Measurements from ENCODE around the gene FYCO1. TPM values are rescaled to one million over a fixed set of nuclear protein-coding genes. Genes with fewer than 3 reads are reported as not detected.

The FYCO1 gene
- total RNA-seq, 4 donors from 2014 or later = 45.3 to 64.5 (median 53.7) TPM

- DNase-seq (ENCODE audit: low spot score in 2 of 2) = peak in 1 of 2 donors; percentile 41
- no peaks in the 10 kb centered on the region for H3K27me3 ChIP-seq
- TF ChIP-seq POLR2A (IDR thresholded peaks at IDR 0.05) (no peak), EP300 (IDR thresholded peaks at IDR 0.05) (no peak), POLR2AphosphoS5 (IDR thresholded peaks at IDR 0.05) (no peak)
- TF ChIP-seq, protein P1, sequence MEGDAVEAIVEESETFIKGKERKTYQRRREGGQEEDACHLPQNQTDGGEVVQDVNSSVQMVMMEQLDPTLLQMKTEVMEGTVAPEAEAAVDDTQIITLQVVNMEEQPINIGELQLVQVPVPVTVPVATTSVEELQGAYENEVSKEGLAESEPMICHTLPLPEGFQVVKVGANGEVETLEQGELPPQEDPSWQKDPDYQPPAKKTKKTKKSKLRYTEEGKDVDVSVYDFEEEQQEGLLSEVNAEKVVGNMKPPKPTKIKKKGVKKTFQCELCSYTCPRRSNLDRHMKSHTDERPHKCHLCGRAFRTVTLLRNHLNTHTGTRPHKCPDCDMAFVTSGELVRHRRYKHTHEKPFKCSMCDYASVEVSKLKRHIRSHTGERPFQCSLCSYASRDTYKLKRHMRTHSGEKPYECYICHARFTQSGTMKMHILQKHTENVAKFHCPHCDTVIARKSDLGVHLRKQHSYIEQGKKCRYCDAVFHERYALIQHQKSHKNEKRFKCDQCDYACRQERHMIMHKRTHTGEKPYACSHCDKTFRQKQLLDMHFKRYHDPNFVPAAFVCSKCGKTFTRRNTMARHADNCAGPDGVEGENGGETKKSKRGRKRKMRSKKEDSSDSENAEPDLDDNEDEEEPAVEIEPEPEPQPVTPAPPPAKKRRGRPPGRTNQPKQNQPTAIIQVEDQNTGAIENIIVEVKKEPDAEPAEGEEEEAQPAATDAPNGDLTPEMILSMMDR (IDR thresholded peaks at IDR 0.05) = no peak
- peaks cover 6% of the 10 kb centered on the region for H3K4me1 ChIP-seq
- H3K9me3 ChIP-seq = no peaks in the 10 kb centered on the region
- H3K36me3 ChIP-seq = peaks cover 100% of the 10 kb centered on the region
- no peak overlapping the region for H3K4me3 ChIP-seq
- no peak overlapping the region for H3K27ac ChIP-seq
- WGBS = 92% methylated on average over 3 of the region's 3 CpGs
These were observed 41.3 kb downstream of the FYCO1 start for GRCh38 chr3:45954306-45954705.

DNA sequence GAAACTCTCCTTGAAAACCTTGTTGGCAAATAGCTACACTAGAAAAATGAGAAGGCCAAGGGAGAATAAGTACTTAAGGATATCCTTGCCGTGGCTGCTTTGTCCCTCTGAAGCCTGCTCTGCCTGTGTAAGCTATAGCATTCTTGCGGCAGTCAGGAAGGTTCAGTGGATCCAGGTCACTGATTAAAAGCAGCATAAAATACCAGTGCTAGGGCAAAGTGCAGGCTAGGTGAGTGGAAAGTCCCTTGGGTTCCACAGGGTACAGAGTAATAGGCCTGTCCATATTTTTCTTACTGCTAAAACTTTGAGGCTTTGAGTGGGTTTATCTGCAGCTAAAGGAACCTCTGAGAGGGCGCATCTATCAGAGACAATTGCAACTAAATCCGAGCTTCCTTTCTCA, 42.1 kb downstream of the FYCO1 start:
- DNase-seq (ENCODE audit: low spot score in 2 of 2) = no peak
- Histone ChIP-seq H3K36me3 (peaks cover 100% of the 10 kb centered on the region), H3K27me3 (no peaks in the 10 kb centered on the region), H3K4me1 (no peaks in the 10 kb centered on the region), H3K9me3 (no peaks in the 10 kb centered on the region), H3K4me3 (no peak overlapping the region), H3K27ac (no peak overlapping the region)
- WGBS = 78% methylated on average over 4 of the region's 4 CpGs
- TF ChIP-seq, protein P1 (IDR thresholded peaks at IDR 0.05) = no peak

- Histone ChIP-seq H3K36me3 (peaks cover 99% of the 10 kb centered on the region), H3K27me3 (no peaks in the 10 kb centered on the region), H3K4me1 (no peaks in the 10 kb centered on the region), H3K9me3 (no peaks in the 10 kb centered on the region), H3K4me3 (no peak overlapping the region), H3K27ac (no peak overlapping the region)
- TF ChIP-seq POLR2AphosphoS5 (IDR thresholded peaks at IDR 0.05) (no peak), EP300 (IDR thresholded peaks at IDR 0.05) (no peak), POLR2A (IDR thresholded peaks at IDR 0.05) (no peak)
- TF ChIP-seq, protein P1 (IDR thresholded peaks at IDR 0.05) = no peak
- WGBS = 87% methylated on average over 4 of the region's 4 CpGs
- peak in 1 of 2 donors; percentile 58 for DNase-seq (ENCODE audit: low spot score in 2 of 2)
These were observed 43.2 kb downstream of the FYCO1 start for GRCh38 chr3:45952456-45952855.

DNA sequence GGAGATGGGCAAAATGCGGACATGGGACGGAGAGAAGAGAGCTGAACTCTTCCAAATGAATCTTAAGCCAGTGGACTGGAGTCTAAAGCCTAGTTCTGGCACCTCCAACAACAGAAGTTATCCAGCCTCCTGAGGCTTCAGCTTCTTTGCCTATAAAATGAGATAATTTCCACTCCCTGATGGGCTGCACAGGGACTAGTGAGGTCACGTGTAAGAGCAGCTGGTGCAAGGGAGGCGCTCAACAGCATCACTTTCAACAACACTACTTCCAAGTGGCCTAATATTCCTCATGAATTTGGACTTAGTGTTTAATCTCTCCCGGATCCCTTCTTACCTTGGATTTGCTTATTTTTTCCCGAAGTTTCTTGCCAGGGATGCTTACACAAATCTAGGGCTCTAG, 43.7 kb downstream of the FYCO1 start:
- Histone ChIP-seq H3K36me3 (peaks cover 99% of the 10 kb centered on the region), H3K9me3 (no peaks in the 10 kb centered on the region), H3K27me3 (no peaks in the 10 kb centered on the region), H3K4me3 (no peak overlapping the region), H3K4me1 (no peaks in the 10 kb centered on the region), H3K27ac (no peak overlapping the region)
- 88% methylated on average over 6 of the region's 6 CpGs for WGBS
- TF ChIP-seq EP300 (IDR thresholded peaks at IDR 0.05) = no peak
- peak in 1 of 2 donors; percentile 26 for DNase-seq (ENCODE audit: low spot score in 2 of 2)

- TF ChIP-seq EP300 (IDR thresholded peaks at IDR 0.05) = no peak
- TF ChIP-seq POLR2AphosphoS5 (IDR thresholded peaks at IDR 0.05) = no peak
- no peak for TF ChIP-seq POLR2A (IDR thresholded peaks at IDR 0.05)
- TF ChIP-seq, protein P1 (IDR thresholded peaks at IDR 0.05) = no peak
- Histone ChIP-seq H3K4me1 (no peaks in the 10 kb centered on the region), H3K4me3 (no peak overlapping the region), H3K27ac (no peak overlapping the region), H3K36me3 (peaks cover 95% of the 10 kb centered on the region), H3K9me3 (no peaks in the 10 kb centered on the region), H3K27me3 (no peaks in the 10 kb centered on the region)
- WGBS = 90% methylated on average over 5 of the region's 6 CpGs
- peak in 1 of 2 donors; percentile 43 for DNase-seq (ENCODE audit: low spot score in 2 of 2)
These were observed 44.7 kb downstream of the FYCO1 start for GRCh38 chr3:45950686-45951600.
